ENCODE results near the gene GFOD2.

The GFOD2 gene

GRCh38 chr16:67676939-67677338 lies 42.2 kb downstream of the GFOD2 start:
- DNase-seq, result no peak
- peaks cover 20 to 33% of the 10 kb centered on the region in 2 donors for H3K4me1 Mint-ChIP-seq
- H3K9me3 Mint-ChIP-seq, result no peaks in the 10 kb centered on the region
- no peak overlapping the region for H3K4me3 Mint-ChIP-seq
- H3K27ac Mint-ChIP-seq, result no peak overlapping the region
- ATAC-seq (replicated peaks), result no peak
- H3K27me3 Mint-ChIP-seq, result no peaks in the 10 kb centered on the region
- peaks cover 10 to 35% of the 10 kb centered on the region in 2 donors for H3K36me3 Mint-ChIP-seq

- ATAC-seq (replicated peaks) (no peak), DNase-seq (no peak)
- Mint-ChIP-seq H3K27me3 (no peaks in the 10 kb centered on the region), H3K4me1 (peaks cover 20 to 33% of the 10 kb centered on the region in 2 donors), H3K9me3 (no peaks in the 10 kb centered on the region), H3K36me3 (peaks cover 10 to 32% of the 10 kb centered on the region in 2 donors), H3K27ac (no peak overlapping the region), H3K4me3 (no peak overlapping the region)
Observed at GRCh38 chr16:67676516-67676915, 42.6 kb downstream of the GFOD2 start.

- no peak for ATAC-seq (replicated peaks)
- DNase-seq, result no peak
- no peaks in the 10 kb centered on the region for H3K9me3 Mint-ChIP-seq
- peaks cover 20 to 33% of the 10 kb centered on the region in 2 donors for H3K4me1 Mint-ChIP-seq
- no peak overlapping the region for H3K4me3 Mint-ChIP-seq
- no peak overlapping the region for H3K27ac Mint-ChIP-seq
- H3K36me3 Mint-ChIP-seq, result peaks cover 8 to 32% of the 10 kb centered on the region in 2 donors
- H3K27me3 Mint-ChIP-seq, result no peaks in the 10 kb centered on the region
Observed at GRCh38 chr16:67675999-67676398, 43.1 kb downstream of the GFOD2 start.

GRCh38 chr16:67675579-67675935 lies 43.6 kb downstream of the GFOD2 start:
- H3K36me3 Mint-ChIP-seq, result peaks cover 8 to 31% of the 10 kb centered on the region in 2 donors
- H3K27ac Mint-ChIP-seq, result no peak overlapping the region
- H3K27me3 Mint-ChIP-seq, result no peaks in the 10 kb centered on the region
- no peak overlapping the region for H3K4me3 Mint-ChIP-seq
- ATAC-seq (replicated peaks) (no peak), DNase-seq (no peak)
- H3K4me1 Mint-ChIP-seq, result peaks cover 20 to 33% of the 10 kb centered on the region in 2 donors
- no peaks in the 10 kb centered on the region for H3K9me3 Mint-ChIP-seq

GRCh38 chr16:67674851-67675578 lies 44.1 kb downstream of the GFOD2 start:
- Mint-ChIP-seq H3K4me1 (peaks cover 20 to 34% of the 10 kb centered on the region in 2 donors), H3K27me3 (no peaks in the 10 kb centered on the region), H3K27ac (peak overlapping the region; percentile 33), H3K36me3 (peaks cover 8 to 27% of the 10 kb centered on the region in 2 donors), H3K4me3 (no peak overlapping the region), H3K9me3 (no peaks in the 10 kb centered on the region)
- ATAC-seq (replicated peaks) (no peak), DNase-seq (no peak)

GRCh38 chr16:67673712-67674580 lies 45.2 kb downstream of the GFOD2 start:
- ATAC-seq (replicated peaks) (no peak), DNase-seq (no peak)
- Mint-ChIP-seq H3K4me1 (peaks cover 30 to 45% of the 10 kb centered on the region in 2 donors), H3K27me3 (no peaks in the 10 kb centered on the region), H3K4me3 (no peak overlapping the region), H3K27ac (peak overlapping the region; percentile 91), H3K36me3 (peaks cover 6 to 27% of the 10 kb centered on the region in 2 donors), H3K9me3 (no peaks in the 10 kb centered on the region)

- H3K27ac Mint-ChIP-seq, result peak overlapping the region; percentile 9
- H3K36me3 Mint-ChIP-seq, result peaks cover 6 to 27% of the 10 kb centered on the region in 2 donors
- H3K4me1 Mint-ChIP-seq, result peaks cover 37 to 54% of the 10 kb centered on the region in 2 donors
- peak; percentile 33 to 49 for ATAC-seq (replicated peaks)
- no peaks in the 10 kb centered on the region for H3K9me3 Mint-ChIP-seq
- no peaks in the 10 kb centered on the region for H3K27me3 Mint-ChIP-seq
- no peak for DNase-seq
- H3K4me3 Mint-ChIP-seq, result no peak overlapping the region
Observed at GRCh38 chr16:67672739-67673662, 46.1 kb downstream of the GFOD2 start.

- Mint-ChIP-seq H3K27me3 (no peaks in the 10 kb centered on the region), H3K9me3 (no peaks in the 10 kb centered on the region), H3K36me3 (peaks cover 4 to 22% of the 10 kb centered on the region in 2 donors), H3K27ac (peak overlapping the region; percentile 26), H3K4me3 (no peak overlapping the region), H3K4me1 (peaks cover 41 to 61% of the 10 kb centered on the region in 2 donors)
- ATAC-seq (replicated peaks), result no peak
- DNase-seq, result no peak
Observed at GRCh38 chr16:67672306-67672705, 46.8 kb downstream of the GFOD2 start.

GRCh38 chr16:67669499-67670101 lies 49.5 kb downstream of the GFOD2 start:
- ATAC-seq (replicated peaks), result no peak
- Mint-ChIP-seq H3K36me3 (peaks cover 3 to 14% of the 10 kb centered on the region in 2 donors), H3K4me1 (peaks cover 44 to 63% of the 10 kb centered on the region in 2 donors), H3K9me3 (no peaks in the 10 kb centered on the region), H3K27me3 (no peaks in the 10 kb centered on the region), H3K27ac (peak overlapping the region; percentile 57), H3K4me3 (no peak overlapping the region)
- DNase-seq, result no peak

GRCh38 chr16:67668495-67669157 lies 50.5 kb downstream of the GFOD2 start:
- ATAC-seq (replicated peaks) (peak; percentile 24 to 27), DNase-seq (no peak)
- Mint-ChIP-seq H3K36me3 (peaks cover 7 to 14% of the 10 kb centered on the region in 2 donors), H3K4me3 (no peak overlapping the region), H3K27me3 (no peaks in the 10 kb centered on the region), H3K9me3 (no peaks in the 10 kb centered on the region), H3K4me1 (peaks cover 41 to 60% of the 10 kb centered on the region in 2 donors), H3K27ac (peak overlapping the region; percentile 65)

- ATAC-seq (replicated peaks), result peak; percentile 81 to 84
Observed at GRCh38 chr16:67667817-67668494, 51.2 kb downstream of the GFOD2 start.

GRCh38 chr16:67667453-67667816 lies 51.7 kb downstream of the GFOD2 start:
- Mint-ChIP-seq H3K4me3 (peak overlapping the region; percentile 97 to 100), H3K27ac (peak overlapping the region; percentile 97), H3K4me1 (peaks cover 38 to 50% of the 10 kb centered on the region in 2 donors), H3K27me3 (no peaks in the 10 kb centered on the region), H3K9me3 (no peaks in the 10 kb centered on the region), H3K36me3 (peaks cover 7 to 14% of the 10 kb centered on the region in 2 donors)
- ATAC-seq (replicated peaks) (no peak), DNase-seq (no peak)

More at GRCh38 chr16:67667817-67668494, 51.2 kb downstream of the GFOD2 start:
- H3K4me3 Mint-ChIP-seq, result peak overlapping the region; percentile 97 to 100
- H3K4me1 Mint-ChIP-seq, result peaks cover 43 to 55% of the 10 kb centered on the region in 2 donors
- H3K9me3 Mint-ChIP-seq, result no peaks in the 10 kb centered on the region
- H3K27ac Mint-ChIP-seq, result peak overlapping the region; percentile 90
- H3K27me3 Mint-ChIP-seq, result no peaks in the 10 kb centered on the region
- peaks cover 7 to 14% of the 10 kb centered on the region in 2 donors for H3K36me3 Mint-ChIP-seq
- peak; percentile 80 for DNase-seq
